ENCODE results near the gene ALG14. TPM values are rescaled to one million over a fixed set of nuclear protein-coding genes. Genes with fewer than 3 reads are reported as not detected.

Gene ALG14
- total and polyA plus RNA-seq, 10 of the 15 experiments (the other 5 are each of a cell fraction or from before 2014, with no cell fraction given): 2.6 to 19.2 (median 7.5) TPM

DNA sequence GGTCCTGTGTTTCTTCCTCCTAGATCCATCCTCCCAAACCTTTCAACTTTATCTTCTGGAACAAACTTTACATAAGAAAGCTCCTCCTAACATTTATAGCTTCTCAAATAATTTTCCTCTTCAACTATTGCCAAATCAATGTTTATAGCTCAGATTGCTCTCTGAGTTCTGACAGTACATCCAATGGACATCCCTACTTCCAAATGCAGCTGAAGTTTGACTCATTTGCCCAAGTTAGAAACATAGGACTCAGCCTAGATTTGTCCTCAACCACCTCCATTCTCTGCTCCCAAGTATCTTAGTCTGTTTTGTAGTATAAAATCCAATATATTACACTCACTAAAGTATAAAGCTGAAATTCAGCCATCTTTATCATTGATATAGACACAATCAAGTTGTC lies 62.6 kb downstream of the ALG14 start:
- H3K27me3 ChIP-seq (replicated peaks in 1 of 2; ENCODE audit: control insufficient read depth in 2 of 2, insufficient read depth in 2 of 2, low read length in 1 of 2): no peaks in the 10 kb centered on the region
- DNase-seq (ENCODE audit: low read depth, low spot score) (no peak), ATAC-seq (no peak), FAIRE-seq (no peak)
- no peak overlapping the region for H2AFZ ChIP-seq (ENCODE audit: control insufficient read depth, low read depth, low read length)
- ChIA-PET POLR2A (no interaction called here), SMC1A (ENCODE audit: uncharacterized antibody, unreplicated experiment) (no interaction called here), CTCF (interaction anchor here (0.9 to 1.0 kb wide), 2 partner anchors 11 to 17 kb away, joined by 3 read pairs; no protein-coding TSS in a partner anchor), RAD21 (ENCODE audit: unreplicated experiment) (no interaction called here)
- H3K4me1 ChIP-seq (ENCODE audit: control insufficient read depth, insufficient read depth, low read length): no peaks in the 10 kb centered on the region
- H4K20me1 ChIP-seq (ENCODE audit: control insufficient read depth, insufficient read depth): no peaks in the 10 kb centered on the region
- intact Hi-C loops (cut with micrococcal nuclease; ENCODE audit: unreplicated experiment) (no loop called here), in situ Hi-C loops (cut with MboI) (no loop called here)
- no peaks in the 10 kb centered on the region for H3K36me3 ChIP-seq (ENCODE audit: control insufficient read depth in 2 of 2, insufficient read depth in 2 of 2, low read length in 1 of 2)
- H3K79me2 ChIP-seq (ENCODE audit: control insufficient read depth, insufficient read depth, low read length): no peaks in the 10 kb centered on the region
- no peak overlapping the region for H3K4me2 ChIP-seq (ENCODE audit: control insufficient read depth, insufficient read depth)
- H3K9me3 ChIP-seq (replicated peaks; ENCODE audit: control insufficient read depth, insufficient read depth, low read length): no peaks in the 10 kb centered on the region
- no peak overlapping the region for H3K27ac ChIP-seq (ENCODE audit: control insufficient read depth, insufficient read depth)
- H3K9ac ChIP-seq (ENCODE audit: control insufficient read depth, insufficient read depth, low read length): no peak overlapping the region
- no peak for TF ChIP-seq FOXM1 (IDR thresholded peaks at IDR 0.05; ENCODE audit: low read depth, low read length)
- TF ChIP-seq SMAD1 (IDR thresholded peaks at IDR 0.05; ENCODE audit: low read depth, partially characterized antibody): no peak
- TF ChIP-seq TBL1XR1 (IDR thresholded peaks at IDR 0.05; ENCODE audit: low read depth, low read length): no peak
- no peak for TF ChIP-seq ZNF274 (IDR thresholded peaks at IDR 0.05; ENCODE audit: insufficient read depth, insufficient read length)
- TF ChIP-seq ESRRA (IDR thresholded peaks at IDR 0.05; ENCODE audit: low read length): no peak
- no peak for TF ChIP-seq ZNF384 (IDR thresholded peaks at IDR 0.05; ENCODE audit: borderline replicate concordance, low read depth, low read length)
- no TSS peak for BruUV-seq (replicated peaks)
- H3K4me3 ChIP-seq: no peak overlapping the region

DNA sequence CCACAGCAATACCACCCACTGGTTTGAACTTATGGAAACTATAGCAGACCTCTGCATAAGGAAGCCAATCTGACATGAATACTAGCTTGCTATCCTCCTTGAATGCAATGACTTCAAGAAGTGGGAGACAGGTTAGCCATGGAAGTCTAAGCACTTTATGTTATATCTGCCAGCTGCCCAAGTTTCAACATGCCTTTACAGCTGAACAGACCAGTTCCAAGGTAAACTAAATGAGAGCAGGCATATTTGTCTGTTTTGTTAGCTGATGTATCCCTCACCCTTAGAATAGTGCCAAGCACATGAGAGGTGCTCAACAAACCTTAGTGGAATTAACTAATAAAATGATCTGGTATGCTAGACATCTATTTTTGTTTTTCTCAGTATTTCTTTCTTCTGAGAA lies 65.1 kb downstream of the ALG14 start:
- CTCF ChIA-PET: interaction anchor here (1.5 kb wide), 1 partner anchor 18 kb away, joined by 3 read pairs; no protein-coding TSS in a partner anchor
- no peak for TF ChIP-seq ZNF207 (IDR thresholded peaks at IDR 0.05; ENCODE audit: borderline replicate concordance)
- TF ChIP-seq TBL1XR1 (IDR thresholded peaks at IDR 0.05; ENCODE audit: low read depth, low read length): no peak
- no peak for TF ChIP-seq RFX5 (IDR thresholded peaks at IDR 0.05; ENCODE audit: low read depth, low read length)
- no peak for TF ChIP-seq NRF1 (conservative IDR thresholded peaks at IDR 0.05; ENCODE audit: low read depth, low read length)
- TF ChIP-seq, protein P1, sequence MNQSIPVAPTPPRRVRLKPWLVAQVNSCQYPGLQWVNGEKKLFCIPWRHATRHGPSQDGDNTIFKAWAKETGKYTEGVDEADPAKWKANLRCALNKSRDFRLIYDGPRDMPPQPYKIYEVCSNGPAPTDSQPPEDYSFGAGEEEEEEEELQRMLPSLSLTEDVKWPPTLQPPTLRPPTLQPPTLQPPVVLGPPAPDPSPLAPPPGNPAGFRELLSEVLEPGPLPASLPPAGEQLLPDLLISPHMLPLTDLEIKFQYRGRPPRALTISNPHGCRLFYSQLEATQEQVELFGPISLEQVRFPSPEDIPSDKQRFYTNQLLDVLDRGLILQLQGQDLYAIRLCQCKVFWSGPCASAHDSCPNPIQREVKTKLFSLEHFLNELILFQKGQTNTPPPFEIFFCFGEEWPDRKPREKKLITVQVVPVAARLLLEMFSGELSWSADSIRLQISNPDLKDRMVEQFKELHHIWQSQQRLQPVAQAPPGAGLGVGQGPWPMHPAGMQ (IDR thresholded peaks at IDR 0.05; ENCODE audit: borderline replicate concordance): no peak
- no peak for TF ChIP-seq BMI1 (IDR thresholded peaks at IDR 0.05; ENCODE audit: borderline replicate concordance)
- TF ChIP-seq NFXL1 (IDR thresholded peaks at IDR 0.05; ENCODE audit: borderline replicate concordance): no peak
- TF ChIP-seq, protein P2, sequence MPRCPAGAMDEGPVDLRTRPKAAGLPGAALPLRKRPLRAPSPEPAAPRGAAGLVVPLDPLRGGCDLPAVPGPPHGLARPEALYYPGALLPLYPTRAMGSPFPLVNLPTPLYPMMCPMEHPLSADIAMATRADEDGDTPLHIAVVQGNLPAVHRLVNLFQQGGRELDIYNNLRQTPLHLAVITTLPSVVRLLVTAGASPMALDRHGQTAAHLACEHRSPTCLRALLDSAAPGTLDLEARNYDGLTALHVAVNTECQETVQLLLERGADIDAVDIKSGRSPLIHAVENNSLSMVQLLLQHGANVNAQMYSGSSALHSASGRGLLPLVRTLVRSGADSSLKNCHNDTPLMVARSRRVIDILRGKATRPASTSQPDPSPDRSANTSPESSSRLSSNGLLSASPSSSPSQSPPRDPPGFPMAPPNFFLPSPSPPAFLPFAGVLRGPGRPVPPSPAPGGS (IDR thresholded peaks at IDR 0.05; ENCODE audit: borderline replicate concordance, insufficient read depth, low read depth, low read length, poor library complexity, severe bottlenecking): no peak
- TF ChIP-seq MYC (IDR thresholded peaks at IDR 0.05; ENCODE audit: insufficient read depth, insufficient read length, insufficient replicate concordance, low read length, severe bottlenecking): no peak
- TF ChIP-seq HDGF (IDR thresholded peaks at IDR 0.05): no peak

More for the DNA sequence above, 65.1 kb downstream of the ALG14 start:
- no peaks in the 10 kb centered on the region for H4K20me1 ChIP-seq (ENCODE audit: control insufficient read depth, insufficient read depth)
- ChIA-PET POLR2A (no interaction called here), SMC1A (ENCODE audit: uncharacterized antibody, unreplicated experiment) (interaction anchor here (0.8 kb wide), 1 partner anchor 546 kb away, joined by 3 read pairs; no protein-coding TSS in a partner anchor), RAD21 (ENCODE audit: unreplicated experiment) (interaction anchor here (0.6 kb wide), 1 partner anchor 234 kb away, joined by 3 read pairs; no protein-coding TSS in a partner anchor)
- in situ Hi-C loops (cut with MboI) (no loop called here), intact Hi-C loops (cut with micrococcal nuclease; ENCODE audit: unreplicated experiment) (no loop called here)
- no peaks in the 10 kb centered on the region for H3K79me2 ChIP-seq (ENCODE audit: control insufficient read depth, insufficient read depth, low read length)
- no peaks in the 10 kb centered on the region for H3K4me1 ChIP-seq (ENCODE audit: control insufficient read depth, insufficient read depth, low read length)
- no peak overlapping the region for H3K4me3 ChIP-seq
- H3K9me3 ChIP-seq (replicated peaks; ENCODE audit: control insufficient read depth, insufficient read depth, low read length): no peaks in the 10 kb centered on the region
- H3K9ac ChIP-seq (ENCODE audit: control insufficient read depth, insufficient read depth, low read length): no peak overlapping the region
- no peak overlapping the region for H3K4me2 ChIP-seq (ENCODE audit: control insufficient read depth, insufficient read depth)
- no peak for FAIRE-seq
- no TSS peak for BruUV-seq (replicated peaks)
- no peak overlapping the region for H2AFZ ChIP-seq (ENCODE audit: control insufficient read depth, low read depth, low read length)
- ATAC-seq: no peak
- H3K27ac ChIP-seq (ENCODE audit: control insufficient read depth, insufficient read depth): no peak overlapping the region
- DNase-seq (ENCODE audit: low read depth, low spot score): no peak
- H3K36me3 ChIP-seq (ENCODE audit: control insufficient read depth in 2 of 2, insufficient read depth in 2 of 2, low read length in 1 of 2): no peaks in the 10 kb centered on the region
- no peaks in the 10 kb centered on the region for H3K27me3 ChIP-seq (replicated peaks in 1 of 2; ENCODE audit: control insufficient read depth in 2 of 2, insufficient read depth in 2 of 2, low read length in 1 of 2)
